ENCODE results near the gene ZCCHC24. TPM values are rescaled to one million over a fixed set of nuclear protein-coding genes. Genes with fewer than 3 reads are reported as not detected.

Gene ZCCHC24
- total and polyA plus RNA-seq, 7 donors: 11.2 to 112 (median 43.0) TPM

DNA sequence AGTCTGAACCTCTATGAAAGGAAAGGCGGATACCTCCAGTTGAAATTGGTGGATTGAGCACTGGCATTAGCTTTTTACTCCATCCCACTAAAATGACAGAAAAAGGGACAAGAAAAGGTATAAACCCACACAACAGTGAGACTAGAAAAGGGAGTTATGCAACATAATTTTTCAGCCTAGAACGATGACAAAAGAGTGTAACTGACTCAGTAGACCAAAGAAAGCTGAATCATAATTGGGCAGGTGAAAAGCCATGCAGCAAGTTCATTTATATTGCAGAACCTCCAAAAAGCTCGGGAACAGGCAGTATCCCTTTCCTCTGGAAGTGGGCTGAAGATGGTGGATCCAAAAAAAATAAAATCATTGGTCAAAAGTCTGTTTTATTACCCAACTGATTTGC is 30.5 kb upstream of the ZCCHC24 start:
- no peaks in the 10 kb centered on the region for H3K36me3 ChIP-seq (ENCODE audit: insufficient read depth in 1 of 2, low read depth in 1 of 2)
- H3K27ac ChIP-seq: no peak overlapping the region
- no peak for TF ChIP-seq CTCF (IDR thresholded peaks at IDR 0.05)
- WGBS, 3 donors: 82 to 90% (median 87%) methylated on average over 3 of the region's 3 CpGs
- DNase-seq (no peak), ATAC-seq (no peak)
- no peaks in the 10 kb centered on the region for H3K27me3 ChIP-seq (ENCODE audit: insufficient read depth in 3 of 3, low read length in 2 of 3)
- H3K4me3 ChIP-seq: no peak overlapping the region
- H3K4me1 ChIP-seq: no peaks in the 10 kb centered on the region
- intact Hi-C loops (cut with DNase I): no loop called here
- no peaks in the 10 kb centered on the region for H3K9me3 ChIP-seq

DNA sequence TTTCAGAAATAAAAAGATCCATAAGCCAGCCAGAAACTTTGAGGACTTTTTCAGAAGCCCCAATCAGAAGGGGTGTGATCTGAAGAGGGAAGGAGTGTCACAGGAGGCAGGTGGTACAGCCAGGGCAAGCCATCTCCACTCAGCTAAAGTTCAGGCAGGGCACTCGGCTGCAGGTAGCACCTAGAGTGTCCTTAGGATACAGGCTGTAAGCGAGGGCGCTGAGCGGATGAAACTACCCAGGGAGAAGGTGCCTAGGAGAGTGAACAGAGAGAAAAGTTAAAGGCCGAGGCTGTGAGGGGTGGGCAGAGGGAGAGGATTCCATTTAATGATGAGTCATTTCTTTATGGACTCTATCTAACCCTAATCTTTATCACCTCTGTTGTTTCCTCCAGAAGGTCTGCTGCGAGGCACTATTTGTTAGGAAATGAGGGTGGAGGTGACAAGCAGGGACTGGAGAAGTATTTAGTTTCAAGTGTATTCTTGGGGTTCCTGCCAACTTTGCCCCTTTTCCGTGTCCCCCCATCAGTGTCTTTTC is 29.8 kb upstream of the ZCCHC24 start:
- no peak for TF ChIP-seq CTCF (IDR thresholded peaks at IDR 0.05)
- DNase-seq: no peak
- intact Hi-C loops (cut with DNase I): no loop called here
- no peak for ATAC-seq
- Histone ChIP-seq H3K4me1 (no peaks in the 10 kb centered on the region), H3K4me3 (no peak overlapping the region), H3K27ac (no peak overlapping the region), H3K9me3 (no peaks in the 10 kb centered on the region), H3K36me3 (ENCODE audit: insufficient read depth in 1 of 2, low read depth in 1 of 2) (no peaks in the 10 kb centered on the region), H3K27me3 (ENCODE audit: insufficient read depth in 3 of 3, low read length in 2 of 3) (no peaks in the 10 kb centered on the region)
- 82 to 93% (median 93%) methylated on average over 7 of the region's 7 CpGs for WGBS, 3 donors

GRCh38 chr10:79473496-79474095 is 28.2 kb upstream of the ZCCHC24 start:
- Histone ChIP-seq H3K27ac (no peak overlapping the region), H3K4me3 (no peak overlapping the region), H3K36me3 (ENCODE audit: insufficient read depth in 1 of 2, low read depth in 1 of 2) (no peaks in the 10 kb centered on the region), H3K9me3 (no peaks in the 10 kb centered on the region), H3K4me1 (no peaks in the 10 kb centered on the region), H3K27me3 (ENCODE audit: insufficient read depth in 3 of 3, low read length in 2 of 3) (no peaks in the 10 kb centered on the region)
- ATAC-seq (peak in 1 of 4 donors; percentile 23), DNase-seq (no peak)
- TF ChIP-seq CTCF (IDR thresholded peaks at IDR 0.05): no peak
- intact Hi-C loops (cut with DNase I): no loop called here
- 87 to 92% (median 89%) methylated on average over 5 of the region's 5 CpGs for WGBS, 3 donors

DNA sequence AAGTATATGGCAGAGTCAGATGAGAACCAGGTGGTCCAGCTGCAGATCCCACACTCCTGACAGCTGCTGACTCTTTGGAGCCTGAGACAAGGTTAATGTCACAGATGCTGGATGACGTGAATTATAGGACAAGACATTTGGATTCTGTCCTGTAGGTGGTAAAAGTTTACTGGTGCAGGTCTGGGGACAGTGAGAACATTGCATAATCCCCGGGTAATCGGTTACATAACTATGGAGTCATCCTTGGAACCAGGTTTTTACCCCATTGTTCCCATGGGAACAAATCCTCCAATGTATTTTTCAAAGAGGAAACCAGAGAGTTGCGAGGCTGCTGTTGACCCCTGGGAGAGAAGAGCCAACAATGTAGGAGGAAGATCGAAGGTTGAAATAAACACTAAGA is 27.5 kb upstream of the ZCCHC24 start:
- Histone ChIP-seq H3K4me3 (no peak overlapping the region), H3K4me1 (no peaks in the 10 kb centered on the region), H3K27ac (no peak overlapping the region), H3K27me3 (ENCODE audit: insufficient read depth in 3 of 3, low read length in 2 of 3) (no peaks in the 10 kb centered on the region), H3K9me3 (no peaks in the 10 kb centered on the region), H3K36me3 (ENCODE audit: insufficient read depth in 1 of 2, low read depth in 1 of 2) (no peaks in the 10 kb centered on the region)
- intact Hi-C loops (cut with DNase I): no loop called here
- TF ChIP-seq CTCF (IDR thresholded peaks at IDR 0.05): no peak
- no peak for ATAC-seq
- DNase-seq: no peak
- WGBS, 3 donors: 34 to 60% (median 34%) methylated on average over 5 of the region's 5 CpGs

DNA sequence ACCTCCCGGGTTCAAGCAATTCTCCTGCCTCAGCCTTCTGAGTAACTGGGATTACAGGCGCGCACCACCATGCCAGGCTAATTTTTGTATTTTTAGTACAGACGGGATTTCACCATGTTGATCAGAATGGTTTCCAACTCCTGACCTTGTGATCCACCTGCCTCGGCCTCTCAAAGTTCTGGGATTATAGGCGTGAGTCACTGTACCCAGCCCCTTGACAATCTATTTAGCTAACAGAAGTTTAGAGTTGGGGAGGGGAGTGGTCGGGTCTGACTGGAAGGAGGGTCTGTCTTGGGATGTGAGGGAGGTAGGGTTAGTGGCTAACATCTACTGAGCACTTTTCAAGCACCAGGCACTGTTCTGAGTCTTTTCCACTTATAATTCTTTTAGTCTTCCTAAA is 27.0 kb upstream of the ZCCHC24 start:
- Histone ChIP-seq H3K4me3 (no peak overlapping the region), H3K36me3 (ENCODE audit: insufficient read depth in 1 of 2, low read depth in 1 of 2) (no peaks in the 10 kb centered on the region), H3K4me1 (no peaks in the 10 kb centered on the region), H3K27ac (no peak overlapping the region), H3K9me3 (no peaks in the 10 kb centered on the region), H3K27me3 (ENCODE audit: insufficient read depth in 3 of 3, low read length in 2 of 3) (no peaks in the 10 kb centered on the region)
- DNase-seq (no peak), ATAC-seq (no peak)
- WGBS, 3 donors: 77 to 87% (median 83%) methylated on average over 7 of the region's 7 CpGs
- intact Hi-C loops (cut with DNase I): no loop called here
- TF ChIP-seq CTCF (IDR thresholded peaks at IDR 0.05): no peak
